Measurements from ENCODE around the gene GRM7.

Gene GRM7

DNA sequence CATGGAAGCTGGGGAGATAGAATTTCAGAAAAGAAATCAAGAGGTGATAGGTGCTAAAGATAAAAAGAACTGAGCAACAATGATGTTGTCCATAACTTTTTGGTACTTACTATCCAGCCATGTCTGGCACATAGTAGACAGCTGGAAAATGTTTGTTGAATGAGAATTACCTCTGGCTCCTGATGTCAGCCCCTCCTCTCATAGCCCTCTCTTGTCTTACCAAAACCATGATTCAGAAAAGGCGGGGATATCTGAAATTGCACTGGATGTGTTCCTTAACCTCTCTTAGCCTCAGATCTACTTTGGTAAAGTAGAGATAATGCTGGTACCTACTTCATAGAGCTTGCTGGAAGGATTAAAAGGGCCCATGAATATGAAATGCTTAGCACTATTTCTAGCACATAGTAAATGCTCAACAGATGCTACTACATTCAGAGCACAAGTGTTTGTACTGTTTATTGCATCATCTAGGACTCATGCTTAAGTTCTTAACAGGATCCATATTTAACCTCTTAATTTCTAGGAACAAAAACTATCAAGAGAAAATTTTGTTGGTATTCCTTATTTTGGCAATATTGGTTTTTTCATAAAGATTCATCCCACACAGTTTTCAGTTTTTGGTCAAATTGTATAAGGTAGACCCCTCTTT is 859.9 kb downstream of the GRM7 start:
- no peak for DNase-seq (ENCODE audit: low spot score)

- no peak for DNase-seq (ENCODE audit: low spot score)
Measured at GRCh38 chr3:7721869-7722268, 861.0 kb downstream of the GRM7 start.

DNA sequence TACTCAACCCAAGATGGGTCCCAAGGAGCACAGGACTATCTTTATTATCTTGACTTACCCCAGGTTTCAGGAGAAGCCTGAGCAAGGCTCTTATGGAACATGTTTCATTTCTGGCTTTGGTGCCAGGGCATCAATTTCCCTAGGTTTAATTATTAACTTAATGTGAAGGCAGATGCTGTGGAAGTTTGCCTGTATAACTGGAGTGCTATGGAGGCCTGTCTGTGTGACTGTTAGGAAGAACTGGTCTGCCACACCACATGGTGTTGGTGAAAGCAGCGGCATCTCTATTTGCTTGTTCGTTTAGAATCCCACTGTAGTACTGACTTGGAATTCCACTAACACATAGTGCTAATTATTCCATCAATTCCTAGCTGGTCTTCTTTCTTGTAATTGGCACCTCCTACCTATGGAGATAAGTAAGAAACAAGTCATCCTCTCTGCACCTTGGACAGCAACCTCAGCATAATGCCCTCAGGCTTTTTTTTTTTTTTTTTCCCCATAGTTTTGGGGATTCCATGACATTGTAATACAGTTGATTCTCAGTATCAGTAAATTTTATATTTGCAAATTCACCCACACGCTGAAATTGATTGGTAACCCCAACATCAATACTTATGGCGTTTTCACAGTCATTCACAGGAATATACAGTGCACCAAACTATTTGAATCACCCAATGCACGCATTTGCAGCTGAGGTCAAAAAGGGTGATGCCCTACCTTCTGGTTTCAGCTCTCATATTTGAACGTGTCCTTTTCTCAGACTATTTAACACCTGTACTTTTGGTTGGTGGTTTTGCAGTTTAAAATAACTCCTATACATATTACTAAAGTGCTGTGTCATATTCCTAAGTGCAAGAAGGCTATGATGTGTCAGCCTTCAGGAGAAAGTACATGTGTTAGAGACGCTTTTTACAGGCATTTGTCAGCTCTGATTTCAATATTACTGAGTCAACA is 867.9 kb downstream of the GRM7 start:
- no peak for DNase-seq (ENCODE audit: low spot score)

DNA sequence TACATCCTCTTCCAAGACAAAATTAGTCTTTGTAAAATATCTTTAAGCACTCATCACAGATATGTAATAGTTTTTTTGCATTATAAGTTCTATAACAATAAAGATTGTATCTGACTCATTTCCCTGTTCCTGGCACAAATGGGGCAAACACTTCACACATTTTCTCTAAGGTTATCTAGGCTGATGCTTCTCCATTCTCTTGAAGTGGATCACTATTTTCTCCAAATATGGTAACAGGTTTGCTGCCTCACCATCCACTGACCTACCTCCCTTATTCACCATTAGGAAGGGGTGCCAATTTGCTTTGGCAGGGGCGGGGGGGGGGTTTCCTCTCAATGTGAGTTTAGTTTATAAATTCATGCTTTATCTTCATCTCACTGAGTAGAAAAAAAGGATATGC is 873.0 kb downstream of the GRM7 start:
- no peak for DNase-seq (ENCODE audit: low spot score)

- no peak for DNase-seq (ENCODE audit: low spot score)
Measured at GRCh38 chr3:7734456-7734855, 873.5 kb downstream of the GRM7 start.

DNA sequence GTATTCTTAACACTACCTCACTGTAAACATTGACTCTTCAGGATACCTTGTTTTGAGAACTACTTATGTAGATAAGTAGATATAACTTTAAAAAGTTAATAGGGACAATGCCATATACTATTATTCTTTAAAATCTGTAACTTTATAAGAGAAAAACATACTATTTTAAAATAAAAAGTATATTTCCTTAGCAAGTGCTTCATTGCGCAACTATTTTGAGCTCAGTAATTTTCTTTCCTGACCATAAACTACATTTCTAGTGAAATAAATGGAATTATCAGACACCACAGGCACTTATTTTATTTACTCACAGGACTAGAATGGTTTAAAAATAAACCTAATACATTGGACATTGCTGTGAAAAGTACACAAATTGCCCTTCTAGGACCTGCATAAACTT is 876.3 kb downstream of the GRM7 start:
- DNase-seq (ENCODE audit: low spot score), result no peak

GRCh38 chr3:7739754-7740153 is 878.8 kb downstream of the GRM7 start:
- no peak for DNase-seq (ENCODE audit: low spot score)

DNA sequence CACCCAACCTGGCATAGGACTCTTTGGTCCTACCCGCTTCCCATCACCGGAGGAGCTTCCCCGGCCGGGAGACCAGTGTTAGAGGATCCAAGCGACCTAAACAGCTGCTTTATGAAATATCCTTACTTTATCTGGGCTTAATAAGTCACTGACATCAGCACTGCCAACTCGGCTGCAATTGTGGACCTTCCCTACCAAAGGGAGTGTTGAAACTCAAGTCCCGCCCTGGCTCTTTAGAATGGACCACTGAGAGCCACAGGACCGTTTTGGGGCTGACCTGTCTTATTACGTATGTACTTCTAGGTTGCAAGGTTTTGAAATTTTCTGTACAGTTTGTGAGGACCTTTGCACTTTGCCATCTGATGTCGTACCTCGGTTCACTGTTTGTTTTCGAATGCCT is 879.5 kb downstream of the GRM7 start:
- no peak for DNase-seq (ENCODE audit: low spot score)

GRCh38 chr3:7744850-7745249 is 883.9 kb downstream of the GRM7 start:
- DNase-seq (ENCODE audit: low spot score), result no peak

GRCh38 chr3:7745711-7746110 is 884.8 kb downstream of the GRM7 start:
- no peak for DNase-seq (ENCODE audit: low spot score)

GRCh38 chr3:7749931-7750695 is 889.2 kb downstream of the GRM7 start:
- DNase-seq (ENCODE audit: low spot score), result peak; percentile 48

GRCh38 chr3:7752005-7752404 is 891.1 kb downstream of the GRM7 start:
- no peak for DNase-seq (ENCODE audit: low spot score)

DNA sequence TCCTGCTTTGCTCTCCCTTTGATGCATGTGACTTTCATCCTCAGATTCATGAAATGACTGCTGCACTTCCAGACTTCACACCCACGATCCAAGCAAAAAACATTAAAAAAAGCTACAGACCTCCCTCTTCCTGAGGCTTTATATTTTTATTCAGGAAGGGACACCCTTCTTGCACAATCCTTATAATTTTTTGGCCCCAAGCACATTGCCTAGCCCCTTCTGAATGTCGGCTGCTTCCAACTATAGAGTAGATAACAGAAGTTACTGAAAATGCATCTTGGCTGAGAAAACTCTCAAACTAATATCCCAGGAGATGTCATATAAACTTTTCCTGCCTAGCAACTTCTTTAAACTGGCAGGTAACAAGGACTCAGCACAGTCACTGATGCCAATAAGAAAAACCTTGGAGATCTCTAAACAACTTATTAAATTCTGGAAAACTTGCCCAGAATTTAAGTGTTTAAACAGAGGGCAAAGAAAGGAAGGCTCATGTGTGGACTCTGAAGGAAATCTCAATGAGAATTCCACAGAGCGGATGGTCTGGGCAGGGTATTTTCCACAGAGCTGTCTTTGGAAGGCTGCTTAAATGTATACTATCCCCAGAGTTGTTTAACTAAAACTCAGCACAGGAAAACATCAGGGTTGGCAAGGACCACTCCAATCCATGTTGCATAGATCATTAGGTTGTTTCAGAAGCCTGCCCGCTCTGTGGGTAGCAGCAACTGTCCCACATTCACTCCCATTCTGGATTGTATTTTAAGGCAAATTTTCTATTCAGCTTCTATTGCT is 893.9 kb downstream of the GRM7 start:
- peak; percentile 13 for DNase-seq (ENCODE audit: low spot score)

GRCh38 chr3:7759630-7760029 is 898.7 kb downstream of the GRM7 start:
- no peak for DNase-seq (ENCODE audit: low spot score)

GRCh38 chr3:7760718-7761117 is 899.8 kb downstream of the GRM7 start:
- no peak for DNase-seq (ENCODE audit: low spot score)

DNA sequence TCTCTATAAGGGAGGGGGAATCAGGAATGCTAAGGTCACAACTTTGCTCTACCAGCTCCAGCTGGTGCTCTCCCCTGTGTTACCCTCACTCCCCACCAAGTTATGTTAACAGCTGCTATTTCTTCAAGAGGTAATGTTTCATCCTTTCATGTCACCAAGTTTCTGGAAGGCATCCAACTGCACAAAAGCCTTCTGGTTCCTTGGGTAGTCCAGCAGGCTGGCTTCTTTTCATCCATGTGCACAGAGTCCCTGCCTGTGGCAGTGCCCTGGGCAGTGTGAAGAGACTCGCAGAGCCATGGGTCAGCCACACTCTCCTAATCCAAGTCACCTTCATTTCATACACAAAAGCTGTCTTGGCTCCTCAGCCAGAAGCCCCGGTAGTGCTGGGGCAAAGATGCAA is 903.2 kb downstream of the GRM7 start:
- peak; percentile 29 for DNase-seq (ENCODE audit: low spot score)

GRCh38 chr3:7766530-7766929 is 905.6 kb downstream of the GRM7 start:
- no peak for DNase-seq (ENCODE audit: low spot score)

GRCh38 chr3:7779331-7779730 is 918.4 kb downstream of the GRM7 start:
- DNase-seq (ENCODE audit: low spot score), result no peak

- DNase-seq (ENCODE audit: low spot score), result no peak
Measured at GRCh38 chr3:7781395-7781794, 920.5 kb downstream of the GRM7 start.

DNA sequence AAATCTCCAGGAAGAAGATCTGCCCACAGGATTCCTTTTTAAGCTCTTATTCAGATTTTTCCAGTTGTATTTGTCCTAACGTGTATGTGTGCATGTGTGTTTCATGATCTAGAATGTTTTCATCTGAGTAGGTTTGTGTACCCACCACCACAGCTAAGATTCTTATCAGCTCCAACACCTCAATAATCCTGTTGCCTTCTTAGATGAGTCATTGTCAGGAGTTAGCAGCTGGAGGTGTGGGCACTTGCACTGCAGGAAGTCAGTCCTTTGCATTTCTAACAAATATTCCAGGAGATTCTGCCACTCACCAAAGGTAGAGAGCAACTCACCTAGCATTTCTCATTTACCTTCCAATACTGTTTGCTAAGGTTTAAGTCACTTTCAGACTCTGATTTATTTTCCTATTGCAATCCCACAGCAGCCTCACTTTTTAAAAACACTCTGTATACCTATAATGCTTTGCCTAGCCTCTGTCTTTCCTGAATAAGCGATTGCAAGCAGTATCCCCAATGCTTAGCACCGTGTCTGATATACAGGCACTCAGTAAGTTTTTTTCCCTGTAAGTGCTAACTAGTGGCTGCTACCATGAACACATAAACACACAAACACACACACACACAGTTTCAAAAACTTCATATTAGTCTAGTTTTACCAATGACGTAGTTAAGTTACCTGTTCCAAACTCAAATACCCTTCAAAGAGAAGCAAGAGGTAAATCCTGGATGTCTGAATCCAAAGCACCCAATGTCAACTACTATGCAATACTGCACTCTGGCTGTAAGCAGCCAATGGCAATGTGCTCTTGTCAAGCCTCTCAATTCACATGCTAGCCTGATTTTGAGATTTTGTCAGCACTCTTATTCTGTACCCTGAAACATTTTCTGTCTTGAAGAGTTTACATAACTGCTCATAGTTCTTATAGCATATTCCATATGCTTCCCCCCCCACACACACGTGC is 927.2 kb downstream of the GRM7 start:
- no peak for DNase-seq (ENCODE audit: low spot score)

- DNase-seq (ENCODE audit: low spot score), result no peak
Measured at GRCh38 chr3:7788881-7789280, 928.0 kb downstream of the GRM7 start.
